CD1c-positive myeloid dendritic cell (primary cell): ENCODE data around the gene MVB12A.
A peak's percentile ranks its signal among the peaks of the same experiment; 100 is the strongest.

Source experiments
- DNase-seq: peaks from one replicate; pipeline ENCODE4 v3.0.0-alpha.2; 2016; ENCODE audit errors: extremely low spot score

The MVB12A gene

GRCh38 chr19:17419621-17420474 lies at the start of gene MVB12A:
TSS of gene MVB12A (plus strand) at chr19:17420047. CDS start at chr19:17420136, 89 bp downstream.
- DNase-seq, result peak; percentile 99

GRCh38 chr19:17376935-17377600 lies 42.8 kb upstream of the MVB12A start, which contains the start of gene PLVAP:
TSS of gene PLVAP (minus strand) at chr19:17377342. CDS start at chr19:17377288, 54 bp downstream.
- peak; percentile 33 for DNase-seq

- DNase-seq, result no peak
Observed at GRCh38 chr19:17378271-17378670, 41.6 kb upstream of the MVB12A start.

- DNase-seq, result peak; percentile 41
Observed at GRCh38 chr19:17379221-17379631, 40.6 kb upstream of the MVB12A start.

GRCh38 chr19:17380426-17381138 lies 39.3 kb upstream of the MVB12A start:
- no peak for DNase-seq

GRCh38 chr19:17385878-17386611 lies 33.8 kb upstream of the MVB12A start:
- peak; percentile 74 for DNase-seq

- no peak for DNase-seq
Observed at GRCh38 chr19:17389288-17389687, 30.6 kb upstream of the MVB12A start.

GRCh38 chr19:17389957-17390664 lies 29.7 kb upstream of the MVB12A start:
- DNase-seq, result no peak

GRCh38 chr19:17390665-17391370 lies 29.0 kb upstream of the MVB12A start:
- peak; percentile 91 for DNase-seq

GRCh38 chr19:17391371-17392151 lies 28.3 kb upstream of the MVB12A start:
- DNase-seq, result peak; percentile 56

GRCh38 chr19:17393002-17393401 lies 26.8 kb upstream of the MVB12A start:
- DNase-seq, result no peak

GRCh38 chr19:17393914-17394313 lies 25.9 kb upstream of the MVB12A start, which contains the start of gene CCDC194:
TSS of gene CCDC194 (minus strand) at chr19:17394196. CDS start at chr19:17394158, 38 bp downstream.
- DNase-seq, result no peak

- DNase-seq, result peak; percentile 72
Observed at GRCh38 chr19:17394891-17395415, 24.9 kb upstream of the MVB12A start.

- DNase-seq, result no peak
Observed at GRCh38 chr19:17398902-17399527, 20.8 kb upstream of the MVB12A start.

GRCh38 chr19:17401628-17402027 lies 18.2 kb upstream of the MVB12A start:
- DNase-seq, result no peak

GRCh38 chr19:17402982-17403855 lies 16.6 kb upstream of the MVB12A start:
- DNase-seq, result peak; percentile 37

GRCh38 chr19:17404015-17404414 lies 15.8 kb upstream of the MVB12A start:
- no peak for DNase-seq
